T-cell (primary cell): ENCODE data around the gene ACSF3. TPM values are rescaled to one million over a fixed set of nuclear protein-coding genes. Genes with fewer than 3 reads are reported as not detected.

Experiments used
- ATAC-seq, 4 experiments: fragments of 200-7000 bp in 3 of 4; fragments of 150-1000 bp in 1 of 4; cut with Tn5 transposase; replicated peaks in 1 of 4; 1 replicate in 3 of 4; 2 replicates in 1 of 4; pipeline ENCODE4 v1.10.0; 2021; ENCODE audit warnings: moderate library complexity in 3 of 4, mild to moderate bottlenecking in 2 of 4, moderate number of reproducible peaks in 1 of 4
- CTCF ChIA-PET, 2 donors: fragments of 300-600 bp; sonication (Branson Sonifier 250); formaldehyde crosslinking; loops; one replicate each; lab custom pipeline; 2022; ENCODE audit warnings: antibody characterized with exemption in 2 of 2; lab: Charles Lee
- POLR2A ChIA-PET, 2 donors: fragments of 300-600 bp; sonication (Branson Sonifier 250); formaldehyde crosslinking; loops; one replicate each; lab custom pipeline; 2022; ENCODE audit warnings: antibody characterized with exemption in 2 of 2; lab: Charles Lee
- DNase-seq, 35 experiments: peaks; one replicate each; pipeline versions ENCODE4 v3.0.0 to v3.0.0-alpha.2; 2013 to 2023
- H3K27ac ChIP-seq: one replicate; pipeline ENCODE4 v1.5.1; 2013; ENCODE audit warnings: low read length
- H3K27me3 ChIP-seq, 2 experiments: replicated peaks in 1 of 2; 1 replicate in 1 of 2; 2 replicates in 1 of 2; pipeline versions ENCODE4 v1.6.1 to v1.7.0; 2013; ENCODE audit warnings: low read length in 1 of 2, mixed read lengths in 1 of 2; ENCODE audit not compliant: control insufficient read depth in 2 of 2, insufficient read depth in 2 of 2; ENCODE audit errors: extremely low read depth in 1 of 2
- H3K36me3 ChIP-seq, 2 donors: 1 replicate in 1 of 2; 2 replicates in 1 of 2; pipeline versions ENCODE4 v1.6.1 to v1.7.0; 2013; ENCODE audit warnings: low read length in 1 of 2; ENCODE audit not compliant: control insufficient read depth in 2 of 2, insufficient read depth in 1 of 2; ENCODE audit errors: extremely low read depth in 1 of 2
- H3K4me1 ChIP-seq, 2 experiments: 1 replicate in 1 of 2; 2 replicates in 1 of 2; pipeline versions ENCODE4 v1.6.1 to v1.7.0; 2013; ENCODE audit warnings: low read length in 2 of 2, mixed read lengths in 1 of 2; ENCODE audit not compliant: insufficient read depth in 2 of 2, control insufficient read depth in 1 of 2; ENCODE audit errors: extremely low read depth in 1 of 2
- H3K4me3 ChIP-seq, 2 donors: 1 replicate in 1 of 2; 2 replicates in 1 of 2; pipeline versions ENCODE4 v1.5.1 to v1.7.0; 2013; ENCODE audit warnings: mild to moderate bottlenecking in 2 of 2, low read length in 1 of 2, moderate library complexity in 1 of 2; ENCODE audit not compliant: control insufficient read depth in 1 of 2; ENCODE audit errors: extremely low read depth in 1 of 2
- H3K9me3 ChIP-seq: 2 replicates; pipeline ENCODE4 v1.7.0; 2013
- H3K27ac Mint-ChIP-seq, 2 donors: one replicate each; pipeline ENCODE4 v1.8.0; 2020 to 2021; ENCODE audit warnings: mild to moderate bottlenecking in 2 of 2, mixed read lengths in 2 of 2
- H3K27me3 Mint-ChIP-seq, 2 donors: one replicate each; pipeline ENCODE4 v1.8.0; 2021 to 2022; ENCODE audit warnings: mixed read lengths in 2 of 2
- H3K36me3 Mint-ChIP-seq: one replicate; pipeline ENCODE4 v1.8.0; 2021; ENCODE audit warnings: mixed read lengths
- H3K4me1 Mint-ChIP-seq, 3 donors: one replicate each; pipeline ENCODE4 v1.8.0; 2020 to 2022; ENCODE audit warnings: mixed read lengths in 3 of 3, mild to moderate bottlenecking in 1 of 3
- H3K4me3 Mint-ChIP-seq, 3 donors: one replicate each; pipeline ENCODE4 v1.8.0; 2020 to 2022; ENCODE audit warnings: mild to moderate bottlenecking in 3 of 3, mixed read lengths in 3 of 3, moderate library complexity in 3 of 3
- H3K9me3 Mint-ChIP-seq, 3 donors: one replicate each; pipeline ENCODE4 v1.8.0; 2020 to 2022; ENCODE audit warnings: mixed read lengths in 3 of 3
- WGBS: methylation state at CpG from one replicate; pipeline ENCODE4 v1.1.5; 2013; ENCODE audit warnings: missing lambda C conversion rate; ENCODE audit not compliant: insufficient coverage; 5-methylcytosine and 5-hydroxymethylcytosine counted together
- total RNA-seq, 35 experiments: library from RNA in 6 of 35; stranded (reverse) in 6 of 35; fragments of 120-200 nt in 1 of 35; gene quantifications; one replicate each; pipeline versions ENCODE4 v1.2.1 to v1.2.4 and lab custom pipeline; 2013 to 2026

Gene ACSF3
- total RNA-seq, 5 donors from 2014 or later (not counting 1 experiment from before 2014, with no cell fraction given): 70.5 to 102 (median 79.9) TPM

DNA sequence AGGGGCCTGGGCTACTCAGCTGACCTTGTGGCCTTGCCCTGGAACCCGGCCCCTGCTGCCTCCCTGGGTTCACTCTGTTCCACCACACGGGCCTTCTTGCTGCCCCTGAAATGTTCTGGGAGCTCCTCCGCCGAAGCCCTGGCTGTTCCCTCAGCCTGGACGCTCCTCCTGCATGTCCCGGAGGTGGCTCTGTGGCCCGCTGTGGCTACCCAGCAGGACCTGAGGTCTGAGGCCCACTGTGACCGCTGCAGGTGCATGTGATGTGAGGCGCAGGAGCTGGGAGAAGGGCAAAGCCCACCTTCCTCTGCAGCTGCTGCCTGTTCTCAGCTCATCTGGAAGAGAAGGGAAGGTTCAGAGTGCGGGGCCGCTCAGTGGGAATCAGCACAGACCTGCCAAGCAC is 38.9 kb upstream of the ACSF3 start:
- DNase-seq (no peak), ATAC-seq (no peak)
- Histone ChIP-seq H3K27me3 (peaks cover 0 to 34% of the 10 kb centered on the region in 2 experiments), H3K27ac (no peak overlapping the region), H3K4me1 (no peaks in the 10 kb centered on the region), H3K9me3 (no peaks in the 10 kb centered on the region), H3K36me3 (no peaks in the 10 kb centered on the region), H3K4me3 (no peak overlapping the region)
- H3K36me3 Mint-ChIP-seq: no peaks in the 10 kb centered on the region
- POLR2A ChIA-PET: no interaction called here
- H3K27ac Mint-ChIP-seq: no peak overlapping the region
- H3K9me3 Mint-ChIP-seq: no peaks in the 10 kb centered on the region
- H3K4me1 Mint-ChIP-seq: peaks cover 0 to 11% (median 2%) of the 10 kb centered on the region in 3 donors
- H3K27me3 Mint-ChIP-seq: peaks cover 0 to 2% of the 10 kb centered on the region in 2 donors
- CTCF ChIA-PET: no interaction called here
- WGBS: 89% methylated on average over 8 of the region's 11 CpGs
- no peak overlapping the region for H3K4me3 Mint-ChIP-seq

- Mint-ChIP-seq H3K4me3 (no peak overlapping the region), H3K9me3 (no peaks in the 10 kb centered on the region), H3K27ac (no peak overlapping the region), H3K27me3 (peaks cover 0 to 2% of the 10 kb centered on the region in 2 donors), H3K36me3 (no peaks in the 10 kb centered on the region), H3K4me1 (peaks cover 0 to 11% (median 2%) of the 10 kb centered on the region in 3 donors)
- ATAC-seq: no peak
- POLR2A ChIA-PET: no interaction called here
- whole genome bisulfite sequencing: 92% methylated on average over 13 of the region's 15 CpGs
- H3K4me3 ChIP-seq: no peak overlapping the region
- H3K9me3 ChIP-seq: no peaks in the 10 kb centered on the region
- H3K27me3 ChIP-seq: peaks cover 0 to 34% of the 10 kb centered on the region in 2 experiments
- CTCF ChIA-PET: no interaction called here
- H3K36me3 ChIP-seq: no peaks in the 10 kb centered on the region
- H3K4me1 ChIP-seq: no peaks in the 10 kb centered on the region
- DNase-seq: no peak
- no peak overlapping the region for H3K27ac ChIP-seq
Observed at GRCh38 chr16:89055313-89055712, 38.3 kb upstream of the ACSF3 start.

DNA sequence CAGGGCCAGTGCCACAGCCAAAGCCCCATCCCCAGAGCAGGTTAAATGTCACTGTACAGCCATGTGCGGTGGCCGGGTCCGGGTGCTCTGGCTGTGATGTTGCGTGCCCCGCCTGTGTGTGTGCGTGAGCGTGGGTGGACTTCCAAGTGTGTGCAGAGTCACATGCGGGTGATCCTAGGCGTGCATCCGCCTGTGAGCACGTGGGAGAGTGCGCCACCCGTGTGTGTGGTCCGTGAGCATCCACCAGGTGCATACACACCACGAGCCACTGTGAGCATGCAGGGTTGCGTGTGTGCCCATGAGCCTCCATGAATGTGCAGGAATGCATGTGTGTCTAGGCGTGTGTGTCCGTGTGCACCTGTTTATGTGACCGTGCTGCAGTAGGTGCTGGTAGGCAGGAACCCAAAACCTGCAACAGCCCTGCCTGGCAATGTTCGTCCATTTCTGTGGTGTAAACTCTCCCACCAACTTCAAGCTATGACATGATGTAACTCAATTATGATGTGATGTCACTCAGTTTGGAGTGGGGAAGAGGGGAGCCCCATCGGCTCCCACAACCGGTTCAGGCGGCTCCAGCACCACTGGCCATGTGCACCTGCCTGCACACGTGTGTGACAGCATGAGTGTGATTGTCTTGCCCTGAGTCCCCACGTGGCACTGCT is 37.6 kb upstream of the ACSF3 start:
- POLR2A ChIA-PET: no interaction called here
- Histone ChIP-seq H3K9me3 (no peaks in the 10 kb centered on the region), H3K4me3 (no peak overlapping the region), H3K36me3 (no peaks in the 10 kb centered on the region), H3K27me3 (peaks cover 0 to 34% of the 10 kb centered on the region in 2 experiments), H3K4me1 (no peaks in the 10 kb centered on the region), H3K27ac (no peak overlapping the region)
- no peaks in the 10 kb centered on the region for H3K9me3 Mint-ChIP-seq
- no peak for ATAC-seq
- peaks cover 0 to 11% (median 2%) of the 10 kb centered on the region in 3 donors for H3K4me1 Mint-ChIP-seq
- no peaks in the 10 kb centered on the region for H3K36me3 Mint-ChIP-seq
- no peak overlapping the region for H3K27ac Mint-ChIP-seq
- H3K27me3 Mint-ChIP-seq: peaks cover 0 to 2% of the 10 kb centered on the region in 2 donors
- CTCF ChIA-PET: no interaction called here
- no peak for DNase-seq
- 83% methylated on average over 20 of the region's 25 CpGs for WGBS
- no peak overlapping the region for H3K4me3 Mint-ChIP-seq

DNA sequence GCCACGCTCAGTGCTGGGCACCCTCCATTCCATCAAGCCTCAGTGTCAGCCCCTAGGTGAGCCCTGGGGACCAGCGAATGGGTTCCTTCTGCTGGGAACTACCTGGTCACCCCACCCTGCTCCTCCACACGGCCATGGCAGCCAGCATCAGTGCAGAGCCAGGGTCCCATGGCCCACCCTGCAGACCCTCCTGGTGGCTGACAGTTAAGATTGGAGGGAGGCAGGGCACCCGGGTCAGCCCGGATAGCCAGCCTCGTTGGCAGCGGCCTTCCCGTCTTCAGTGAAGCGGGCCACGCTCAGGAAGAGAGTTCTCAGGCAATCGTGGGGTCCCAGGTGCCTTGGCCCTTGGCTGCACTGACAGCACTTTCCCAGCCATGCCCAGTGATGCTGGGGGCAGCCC is 37.1 kb upstream of the ACSF3 start:
- Histone ChIP-seq H3K4me3 (no peak overlapping the region), H3K4me1 (no peaks in the 10 kb centered on the region), H3K27ac (no peak overlapping the region), H3K27me3 (peaks cover 0 to 30% of the 10 kb centered on the region in 2 experiments), H3K36me3 (no peaks in the 10 kb centered on the region), H3K9me3 (no peaks in the 10 kb centered on the region)
- peaks cover 0 to 2% of the 10 kb centered on the region in 2 donors for H3K27me3 Mint-ChIP-seq
- ATAC-seq (no peak), DNase-seq (no peak)
- WGBS: 85% methylated on average over 11 of the region's 11 CpGs
- CTCF ChIA-PET: no interaction called here
- H3K9me3 Mint-ChIP-seq: no peaks in the 10 kb centered on the region
- POLR2A ChIA-PET: no interaction called here
- no peaks in the 10 kb centered on the region for H3K36me3 Mint-ChIP-seq
- no peak overlapping the region for H3K4me3 Mint-ChIP-seq
- H3K4me1 Mint-ChIP-seq: peaks cover 0 to 11% (median 2%) of the 10 kb centered on the region in 3 donors
- H3K27ac Mint-ChIP-seq: no peak overlapping the region

DNA sequence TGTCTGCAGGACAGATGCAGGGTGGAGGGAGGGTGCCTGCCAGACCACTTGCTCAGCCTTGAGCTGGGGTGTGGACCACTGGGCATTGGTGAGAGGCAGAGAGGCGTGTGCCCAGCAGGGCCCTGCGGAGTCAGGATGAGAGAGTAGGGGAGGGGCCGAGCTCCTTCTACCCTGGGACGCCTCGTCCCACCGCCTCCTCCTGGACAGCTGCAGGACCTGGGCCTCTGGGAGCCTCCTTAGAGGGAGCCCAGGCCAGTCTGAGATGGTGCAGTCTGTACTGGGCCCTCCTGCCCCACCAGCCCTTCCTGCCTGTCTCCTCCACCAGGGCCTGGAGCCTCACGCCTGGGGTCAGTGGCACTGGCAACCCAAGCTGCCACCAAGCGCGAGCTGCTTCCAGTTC is 35.9 kb upstream of the ACSF3 start:
- Histone ChIP-seq H3K36me3 (no peaks in the 10 kb centered on the region), H3K4me3 (no peak overlapping the region), H3K27ac (no peak overlapping the region), H3K27me3 (peaks cover 0 to 25% of the 10 kb centered on the region in 2 experiments), H3K4me1 (no peaks in the 10 kb centered on the region), H3K9me3 (no peaks in the 10 kb centered on the region)
- DNase-seq (no peak), ATAC-seq (no peak)
- Mint-ChIP-seq H3K9me3 (no peaks in the 10 kb centered on the region), H3K27me3 (peaks cover 0 to under 1% of the 10 kb centered on the region in 2 donors), H3K4me3 (no peak overlapping the region), H3K4me1 (peaks cover 0 to 8% (median under 1%) of the 10 kb centered on the region in 3 donors), H3K27ac (no peak overlapping the region), H3K36me3 (no peaks in the 10 kb centered on the region)
- CTCF ChIA-PET: interaction anchor here in 1 of 2 donors (0.5 kb wide), 1 partner anchor 765 kb away, joined by 3 read pairs; no protein-coding TSS in a partner anchor
- 90% methylated on average over 8 of the region's 9 CpGs for WGBS
- POLR2A ChIA-PET: no interaction called here

DNA sequence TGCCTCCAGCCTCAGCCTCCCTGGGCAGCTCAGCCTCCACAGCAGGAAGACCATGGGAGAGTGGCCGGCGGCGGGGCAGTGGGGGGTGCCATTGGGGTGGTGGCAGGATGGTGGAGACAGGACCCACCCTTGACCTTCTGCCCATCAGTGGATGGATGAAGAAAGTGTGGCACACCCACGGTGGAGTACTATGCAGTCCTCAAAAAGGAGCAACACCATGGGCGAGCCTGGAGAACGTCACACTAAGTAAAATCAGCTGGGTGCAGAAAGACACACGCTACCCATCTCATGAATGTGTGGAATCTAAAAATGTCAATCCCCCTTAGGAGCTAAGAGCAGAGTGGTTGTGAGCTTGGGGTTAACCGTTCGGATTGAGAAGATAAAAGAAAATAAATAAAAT is 34.8 kb upstream of the ACSF3 start:
- Histone ChIP-seq H3K36me3 (no peaks in the 10 kb centered on the region), H3K4me3 (no peak overlapping the region), H3K27ac (no peak overlapping the region), H3K9me3 (no peaks in the 10 kb centered on the region), H3K27me3 (peaks cover 0 to 25% of the 10 kb centered on the region in 2 experiments), H3K4me1 (no peaks in the 10 kb centered on the region)
- no CpG with 5 or more reads among the region's 9 CpGs for WGBS
- Mint-ChIP-seq H3K36me3 (no peaks in the 10 kb centered on the region), H3K9me3 (no peaks in the 10 kb centered on the region), H3K27ac (no peak overlapping the region), H3K27me3 (no peaks in the 10 kb centered on the region), H3K4me1 (no peaks in the 10 kb centered on the region), H3K4me3 (no peak overlapping the region)
- POLR2A ChIA-PET: no interaction called here
- no peak for ATAC-seq
- CTCF ChIA-PET: no interaction called here
- DNase-seq: no peak
